ENCODE results near the gene PDXDC1.

The PDXDC1 gene

DNA sequence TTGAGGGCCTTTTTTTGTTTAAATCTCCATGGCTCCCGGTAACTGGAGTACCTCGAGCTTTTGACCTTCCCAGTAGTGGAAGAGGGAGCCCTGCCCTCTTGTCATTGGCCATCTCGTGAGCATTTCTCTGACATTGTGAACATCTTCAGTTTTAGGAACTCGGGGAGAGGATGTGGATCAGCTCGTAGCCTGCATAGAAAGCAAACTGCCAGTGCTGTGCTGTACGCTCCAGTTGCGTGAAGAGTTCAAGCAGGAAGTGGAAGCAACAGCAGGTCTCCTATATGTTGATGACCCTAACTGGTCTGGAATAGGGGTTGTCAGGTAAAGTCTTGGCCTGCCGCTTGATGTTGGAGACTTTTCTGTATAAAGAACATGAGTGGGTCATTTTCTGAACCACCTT is 56.8 kb downstream of the PDXDC1 start:
- peaks cover 8% of the 10 kb centered on the region for H3K4me1 ChIP-seq
- peaks cover 44% of the 10 kb centered on the region for H3K36me3 ChIP-seq

DNA sequence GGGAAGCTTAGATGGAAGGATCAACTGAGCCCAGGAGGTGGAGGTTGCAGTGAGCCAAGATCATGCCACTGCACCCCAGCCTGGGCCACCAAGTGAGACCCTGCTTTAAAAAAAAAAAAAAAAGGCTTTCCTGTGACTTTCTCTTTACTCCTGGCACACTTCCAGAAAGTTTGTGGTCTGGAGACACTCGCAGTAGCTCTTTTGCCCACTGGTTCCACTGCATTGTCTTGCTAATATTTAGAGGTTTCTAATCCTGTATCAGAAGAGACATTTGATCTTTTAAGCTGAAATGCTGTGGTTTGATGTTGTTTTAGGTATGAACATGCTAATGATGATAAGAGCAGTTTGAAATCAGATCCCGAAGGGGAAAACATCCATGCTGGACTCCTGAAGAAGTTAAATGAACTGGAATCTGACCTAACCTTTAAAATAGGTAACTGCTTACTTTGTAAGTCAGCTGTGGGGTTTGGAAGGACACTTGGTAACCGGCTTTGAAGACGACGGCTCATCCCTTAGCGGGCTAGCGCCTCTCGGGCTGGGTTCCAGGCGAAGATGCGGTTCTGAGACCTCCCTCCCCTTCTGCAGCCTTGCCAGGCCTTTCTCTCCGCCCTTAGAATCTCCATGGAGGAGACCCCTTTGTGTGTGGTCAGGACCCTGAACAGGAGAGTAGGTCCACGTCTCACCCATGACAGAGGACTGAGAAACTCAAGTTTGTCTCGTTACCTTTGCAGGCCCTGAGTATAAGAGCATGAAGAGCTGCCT is 57.9 kb downstream of the PDXDC1 start:
- Histone ChIP-seq H3K4me1 (peaks cover 8% of the 10 kb centered on the region), H3K27me3 (no peaks in the 10 kb centered on the region), H3K36me3 (peaks cover 45% of the 10 kb centered on the region), H3K9me3 (no peaks in the 10 kb centered on the region), H3K4me3 (ENCODE audit: low read depth, low read length) (no peak overlapping the region)
- no peak for TF ChIP-seq CTCF (IDR thresholded peaks at IDR 0.05; ENCODE audit: low read depth, low read length)
- DNase-seq, result no peak

More for the DNA sequence above, 56.8 kb downstream of the PDXDC1 start:
- no peak for DNase-seq
- Histone ChIP-seq H3K4me3 (ENCODE audit: low read depth, low read length) (no peak overlapping the region), H3K27me3 (no peaks in the 10 kb centered on the region), H3K9me3 (no peaks in the 10 kb centered on the region)
- no peak for TF ChIP-seq CTCF (IDR thresholded peaks at IDR 0.05; ENCODE audit: low read depth, low read length)

DNA sequence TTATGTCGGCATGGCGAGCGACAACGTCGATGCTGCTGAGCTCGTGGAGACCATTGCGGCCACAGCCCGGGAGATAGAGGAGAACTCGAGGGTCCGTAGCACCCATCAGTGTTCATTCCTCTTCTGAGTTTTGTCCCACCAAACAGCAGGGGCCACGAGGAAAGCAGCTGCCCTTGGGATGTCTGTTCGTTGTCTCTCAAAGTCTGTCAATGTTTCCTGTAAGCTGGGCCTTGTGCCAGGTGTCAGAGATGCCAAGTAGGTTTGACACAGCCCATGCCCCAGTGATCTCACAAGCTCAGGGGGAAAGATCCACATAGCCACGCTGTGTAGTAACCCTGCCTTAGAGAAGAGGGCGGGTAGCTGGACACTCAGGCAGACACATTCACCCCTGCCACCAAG is 58.5 kb downstream of the PDXDC1 start:
- DNase-seq, result peak; percentile 76
- no peaks in the 10 kb centered on the region for H3K9me3 ChIP-seq
- H3K27me3 ChIP-seq, result no peaks in the 10 kb centered on the region
- no peak for TF ChIP-seq CTCF (IDR thresholded peaks at IDR 0.05; ENCODE audit: low read depth, low read length)
- peaks cover 8% of the 10 kb centered on the region for H3K4me1 ChIP-seq
- H3K36me3 ChIP-seq, result peaks cover 49% of the 10 kb centered on the region
- no peak overlapping the region for H3K4me3 ChIP-seq (ENCODE audit: low read depth, low read length)

DNA sequence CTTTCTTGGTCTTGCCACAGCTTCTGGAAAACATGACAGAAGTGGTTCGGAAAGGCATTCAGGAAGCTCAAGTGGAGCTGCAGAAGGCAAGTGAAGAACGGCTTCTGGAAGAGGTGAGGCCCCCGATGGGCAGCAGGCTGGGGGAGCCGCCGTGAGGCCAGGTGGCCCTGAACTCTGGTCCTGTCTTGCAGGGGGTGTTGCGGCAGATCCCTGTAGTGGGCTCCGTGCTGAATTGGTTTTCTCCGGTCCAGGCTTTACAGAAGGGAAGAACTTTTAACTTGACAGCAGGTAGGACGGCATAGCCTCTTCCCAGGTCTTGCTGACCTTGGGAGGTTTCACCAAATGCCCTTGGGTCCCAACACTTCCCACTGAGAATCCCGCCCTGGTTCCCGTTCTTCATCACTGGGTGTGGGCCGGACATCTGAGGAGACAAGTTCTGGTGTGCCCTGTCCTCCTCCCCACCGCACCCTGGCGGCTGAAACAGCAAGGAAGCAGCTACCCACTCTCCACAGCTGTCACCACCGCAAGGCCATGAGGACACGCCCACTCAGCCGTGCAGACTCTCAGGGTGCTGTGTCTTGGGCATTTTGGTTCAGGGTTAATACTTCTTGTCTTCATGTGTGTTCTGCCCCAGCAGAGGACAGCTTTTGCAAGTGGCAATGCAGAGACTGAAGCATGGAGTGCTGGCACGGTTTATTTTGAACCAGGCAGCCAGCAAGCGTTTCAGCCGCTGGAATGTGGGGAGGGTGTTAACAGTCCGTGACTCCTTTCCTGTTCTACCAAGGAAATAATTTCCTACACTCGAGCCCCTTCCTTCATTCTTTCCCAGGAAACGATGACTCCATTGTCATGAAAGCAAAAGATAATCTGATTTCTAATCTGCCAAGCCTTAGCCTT is 59.7 kb downstream of the PDXDC1 start:
- Histone ChIP-seq H3K9me3 (no peaks in the 10 kb centered on the region), H3K27me3 (no peaks in the 10 kb centered on the region), H3K36me3 (peaks cover 58% of the 10 kb centered on the region), H3K4me3 (ENCODE audit: low read depth, low read length) (no peak overlapping the region), H3K4me1 (peaks cover 8% of the 10 kb centered on the region)
- no peak for DNase-seq
- TF ChIP-seq CTCF (IDR thresholded peaks at IDR 0.05; ENCODE audit: low read depth, low read length), result no peak

DNA sequence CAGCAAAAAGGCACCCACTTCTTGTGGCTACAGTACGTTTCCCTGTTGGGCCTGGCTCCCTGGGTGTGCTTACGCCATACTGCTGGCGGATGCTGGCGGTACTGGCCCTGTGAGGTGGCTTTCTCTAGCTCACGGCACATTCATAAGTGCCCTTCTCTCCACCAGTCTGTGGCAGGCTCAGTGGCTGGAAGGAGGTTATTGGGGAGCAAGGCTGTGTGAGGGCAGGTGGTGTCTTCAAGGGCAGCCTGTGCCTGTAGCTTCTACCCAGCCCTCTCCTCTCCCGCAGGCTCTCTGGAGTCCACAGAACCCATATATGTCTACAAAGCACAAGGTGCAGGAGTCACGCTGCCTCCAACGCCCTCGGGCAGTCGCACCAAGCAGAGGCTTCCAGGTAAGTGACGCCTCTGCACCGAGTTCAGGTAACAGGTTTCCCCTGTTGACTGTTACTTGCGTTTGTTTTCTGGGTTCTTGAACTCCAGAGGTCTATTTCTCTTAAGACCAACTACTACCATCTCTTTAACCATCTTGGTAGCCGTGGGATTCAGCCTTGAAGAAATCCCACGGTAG is 60.4 kb downstream of the PDXDC1 start:
- Histone ChIP-seq H3K36me3 (peaks cover 65% of the 10 kb centered on the region), H3K9me3 (no peaks in the 10 kb centered on the region; the same call in 1 of the 2 replicates), H3K4me3 (ENCODE audit: low read depth, low read length) (no peak overlapping the region), H3K4me1 (peaks cover 8% of the 10 kb centered on the region), H3K27me3 (no peaks in the 10 kb centered on the region)
- DNase-seq, result no peak
- TF ChIP-seq CTCF (IDR thresholded peaks at IDR 0.05; ENCODE audit: low read depth, low read length), result no peak
